ENCODE results near the gene ANXA5. TPM values are rescaled to one million over a fixed set of nuclear protein-coding genes. Genes with fewer than 3 reads are reported as not detected.

The ANXA5 gene
- total and polyA plus RNA-seq, 9 of the 15 experiments (the other 6 are each of a cell fraction or from before 2014, with no cell fraction given): 49.9 to 131 (median 84.5) TPM

- ATAC-seq: no peak
- ChIA-PET CTCF (ENCODE audit: low intra/inter-chr PET ratio) (no interaction called here), POLR2A (no interaction called here)
- Histone ChIP-seq H3K4me3 (no peak overlapping the region), H3K4me2 (ENCODE audit: insufficient read depth, low read length) (no peak overlapping the region), H2AFZ (ENCODE audit: low read depth, low read length) (no peak overlapping the region), H3K27me3 (ENCODE audit: control insufficient read depth in 2 of 2, insufficient read depth in 2 of 2, low read length in 2 of 2) (peaks cover 0 to 18% of the 10 kb centered on the region in 2 experiments; a peak in 3 of 5 replicates), H3K27ac (ENCODE audit: extremely low read depth, low read depth, low read length) (no peak overlapping the region), H3K9me1 (ENCODE audit: control insufficient read depth, insufficient read depth, low read length) (no peaks in the 10 kb centered on the region), H3K9me3 (replicated peaks; ENCODE audit: control insufficient read depth, insufficient read depth, low read depth, low read length) (no peaks in the 10 kb centered on the region), H3K4me1 (replicated peaks in 1 of 2; ENCODE audit: control insufficient read depth in 2 of 2, insufficient read depth in 2 of 2, low read length in 2 of 2) (peaks cover 2 to 4% of the 10 kb centered on the region in 2 experiments; a peak in 4 of 5 replicates), H3K36me3 (ENCODE audit: control insufficient read depth, insufficient read depth, low read length) (no peaks in the 10 kb centered on the region), H3K9ac (ENCODE audit: insufficient read depth in 1 of 2, low read depth in 2 of 2, low read length in 2 of 2) (no peak overlapping the region), H3K79me2 (ENCODE audit: control insufficient read depth, insufficient read depth, low read length) (no peaks in the 10 kb centered on the region), H4K20me1 (replicated peaks; ENCODE audit: control insufficient read depth, insufficient read depth, low read length) (no peaks in the 10 kb centered on the region)
- no TSS peak for BruUV-seq (replicated peaks)
- DNase-seq (ENCODE audit: extremely low read depth in 1 of 4, low spot score in 3 of 4): no peak
- TF ChIP-seq TRIM28 (IDR thresholded peaks at IDR 0.05) (no peak), ZNF707 (CRISPR knock-in tag; conservative IDR thresholded peaks at IDR 0.05) (no peak), NRF1 (conservative IDR thresholded peaks at IDR 0.05 in 1 of 2, IDR thresholded peaks at IDR 0.05 in 1 of 2) (no peak), ILK (tag; IDR thresholded peaks at IDR 0.05; ENCODE audit: borderline replicate concordance, low read depth) (no peak), SMAD1 (IDR thresholded peaks at IDR 0.05; ENCODE audit: low read depth, low read length, partially characterized antibody) (no peak)
- intact Hi-C loops (cut with micrococcal nuclease) (no loop called here), in situ Hi-C loops (cut with MboI) (no loop called here)
- WGBS (ENCODE audit: insufficient coverage, low coverage, missing lambda C conversion rate): 4% methylated on average over 4 of the region's 4 CpGs
- FAIRE-seq: no peak
Observed at GRCh38 chr4:121702136-121702535, 5.4 kb upstream of the ANXA5 start.

GRCh38 chr4:121701263-121701662 lies 4.5 kb upstream of the ANXA5 start:
- Histone ChIP-seq H3K79me2 (ENCODE audit: control insufficient read depth, insufficient read depth, low read length) (peaks cover 2% of the 10 kb centered on the region; the same call in 2 of the 3 replicates), H3K9me1 (ENCODE audit: control insufficient read depth, insufficient read depth, low read length) (no peaks in the 10 kb centered on the region), H4K20me1 (replicated peaks; ENCODE audit: control insufficient read depth, insufficient read depth, low read length) (no peaks in the 10 kb centered on the region; the same call in 1 of the 2 replicates), H2AFZ (ENCODE audit: low read depth, low read length) (no peak overlapping the region), H3K27me3 (ENCODE audit: control insufficient read depth in 2 of 2, insufficient read depth in 2 of 2, low read length in 2 of 2) (peaks cover 0 to 14% of the 10 kb centered on the region in 2 experiments; a peak in 3 of 5 replicates), H3K4me3 (no peak overlapping the region), H3K9ac (ENCODE audit: insufficient read depth in 1 of 2, low read depth in 2 of 2, low read length in 2 of 2) (no peak overlapping the region), H3K9me3 (replicated peaks; ENCODE audit: control insufficient read depth, insufficient read depth, low read depth, low read length) (no peaks in the 10 kb centered on the region), H3K27ac (ENCODE audit: extremely low read depth, low read depth, low read length) (no peak overlapping the region), H3K36me3 (ENCODE audit: control insufficient read depth, insufficient read depth, low read length) (no peaks in the 10 kb centered on the region), H3K4me1 (replicated peaks in 1 of 2; ENCODE audit: control insufficient read depth in 2 of 2, insufficient read depth in 2 of 2, low read length in 2 of 2) (peaks cover 2 to 13% of the 10 kb centered on the region in 2 experiments; a peak in 4 of 5 replicates), H3K4me2 (ENCODE audit: insufficient read depth, low read length) (no peak overlapping the region)
- no peak for FAIRE-seq
- intact Hi-C loops (cut with micrococcal nuclease): no loop called here
- CTCF ChIA-PET (ENCODE audit: low intra/inter-chr PET ratio): no interaction called here
- in situ Hi-C loops (cut with MboI): no loop called here
- 0% methylated on average over 3 of the region's 3 CpGs for WGBS (ENCODE audit: insufficient coverage, low coverage, missing lambda C conversion rate)
- BruUV-seq (replicated peaks): no TSS peak
- ATAC-seq: no peak
- POLR2A ChIA-PET: no interaction called here
- no peak for DNase-seq (ENCODE audit: extremely low read depth in 1 of 4, low spot score in 3 of 4)
- TF ChIP-seq PURB (CRISPR knock-in tag; IDR thresholded peaks at IDR 0.05; ENCODE audit: low read depth): no peak
- no peak for TF ChIP-seq GTF2B (IDR thresholded peaks at IDR 0.05; ENCODE audit: extremely low read depth, insufficient read length)
- no peak for TF ChIP-seq MTA1 (IDR thresholded peaks at IDR 0.05; ENCODE audit: borderline replicate concordance)
- TF ChIP-seq, protein P1, sequence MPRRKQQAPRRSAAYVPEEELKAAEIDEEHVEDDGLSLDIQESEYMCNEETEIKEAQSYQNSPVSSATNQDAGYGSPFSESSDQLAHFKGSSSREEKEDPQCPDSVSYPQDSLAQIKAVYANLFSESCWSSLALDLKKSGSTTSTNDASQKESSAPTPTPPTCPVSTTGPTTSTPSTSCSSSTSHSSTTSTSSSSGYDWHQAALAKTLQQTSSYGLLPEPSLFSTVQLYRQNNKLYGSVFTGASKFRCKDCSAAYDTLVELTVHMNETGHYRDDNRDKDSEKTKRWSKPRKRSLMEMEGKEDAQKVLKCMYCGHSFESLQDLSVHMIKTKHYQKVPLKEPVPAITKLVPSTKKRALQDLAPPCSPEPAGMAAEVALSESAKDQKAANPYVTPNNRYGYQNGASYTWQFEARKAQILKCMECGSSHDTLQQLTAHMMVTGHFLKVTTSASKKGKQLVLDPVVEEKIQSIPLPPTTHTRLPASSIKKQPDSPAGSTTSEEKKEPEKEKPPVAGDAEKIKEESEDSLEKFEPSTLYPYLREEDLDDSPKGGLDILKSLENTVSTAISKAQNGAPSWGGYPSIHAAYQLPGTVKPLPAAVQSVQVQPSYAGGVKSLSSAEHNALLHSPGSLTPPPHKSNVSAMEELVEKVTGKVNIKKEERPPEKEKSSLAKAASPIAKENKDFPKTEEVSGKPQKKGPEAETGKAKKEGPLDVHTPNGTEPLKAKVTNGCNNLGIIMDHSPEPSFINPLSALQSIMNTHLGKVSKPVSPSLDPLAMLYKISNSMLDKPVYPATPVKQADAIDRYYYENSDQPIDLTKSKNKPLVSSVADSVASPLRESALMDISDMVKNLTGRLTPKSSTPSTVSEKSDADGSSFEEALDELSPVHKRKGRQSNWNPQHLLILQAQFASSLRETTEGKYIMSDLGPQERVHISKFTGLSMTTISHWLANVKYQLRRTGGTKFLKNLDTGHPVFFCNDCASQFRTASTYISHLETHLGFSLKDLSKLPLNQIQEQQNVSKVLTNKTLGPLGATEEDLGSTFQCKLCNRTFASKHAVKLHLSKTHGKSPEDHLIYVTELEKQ (CRISPR knock-in tag; IDR thresholded peaks at IDR 0.05): no peak
- TF ChIP-seq ZZZ3 (IDR thresholded peaks at IDR 0.05): no peak
- TF ChIP-seq DMBX1 (CRISPR knock-in tag; IDR thresholded peaks at IDR 0.05; ENCODE audit: borderline replicate concordance): no peak
